GM18873 (cell line): ENCODE measurements around the gene AAMP.
A peak's percentile ranks its signal among the peaks of the same experiment; 100 is the strongest.

Experiments used
- ATAC-seq: cut with Tn5 transposase; IDR thresholded peaks from one replicate; pipeline ENCODE4 v1.9.1; 2021; ENCODE audit warnings: mild to moderate bottlenecking, moderate library complexity, moderate number of reproducible peaks; ENCODE audit not compliant: unreplicated experiment, low FRiP score

Gene AAMP

GRCh38 chr2:218229851-218230250 is 40.1 kb downstream of the AAMP start:
- no peak for ATAC-seq

GRCh38 chr2:218229239-218229638 is 40.7 kb downstream of the AAMP start:
- peak; percentile 81 for ATAC-seq

GRCh38 chr2:218228366-218229090 is 41.4 kb downstream of the AAMP start:
- no peak for ATAC-seq

GRCh38 chr2:218226903-218227302 is 43.0 kb downstream of the AAMP start:
- ATAC-seq = no peak

- ATAC-seq = no peak
Observed at GRCh38 chr2:218224186-218224585, 45.8 kb downstream of the AAMP start.

GRCh38 chr2:218223046-218223445 is 46.9 kb downstream of the AAMP start:
- ATAC-seq = no peak

- ATAC-seq = no peak
Observed at GRCh38 chr2:218221000-218221399, 48.9 kb downstream of the AAMP start.

GRCh38 chr2:218219934-218220333 is 50.0 kb downstream of the AAMP start:
- ATAC-seq = no peak

- ATAC-seq = peak; percentile 57
Observed at GRCh38 chr2:218218268-218219185, 51.4 kb downstream of the AAMP start.

- ATAC-seq = no peak
Observed at GRCh38 chr2:218217360-218218267, 52.3 kb downstream of the AAMP start.

- ATAC-seq = peak; percentile 52
Observed at GRCh38 chr2:218216674-218217359, 53.1 kb downstream of the AAMP start, which contains the start of gene ARPC2. ARPC2 (plus strand) TSS chr2:218217189; CDS start chr2:218217471, 282 bp downstream.

GRCh38 chr2:218216336-218216673 is 53.6 kb downstream of the AAMP start:
- no peak for ATAC-seq
